ENCODE results near the gene RNU6-1. TPM values are rescaled to one million over a fixed set of nuclear protein-coding genes. Genes with fewer than 3 reads are reported as not detected.
A peak's percentile ranks its signal among the peaks of the same experiment; 100 is the strongest.

RNU6-1 gene
- total and polyA plus RNA-seq, 2 experiments from 2014 or later, result not detected

GRCh38 chr15:67828278-67828968 is 11.4 kb downstream of the RNU6-1 start:
- H2AFZ ChIP-seq, result peak overlapping the region; percentile 56
- H3K4me2 ChIP-seq, result peak overlapping the region; percentile 77

GRCh38 chr15:67827562-67828277 is 12.1 kb downstream of the RNU6-1 start:
- Histone ChIP-seq H4K20me1 (ENCODE audit: insufficient read depth, poor library complexity, severe bottlenecking) (no peaks in the 10 kb centered on the region), H3K27ac (no peak overlapping the region), H3K79me2 (no peaks in the 10 kb centered on the region), H3K4me3 (no peak overlapping the region), H3K27me3 (peaks cover 94% of the 10 kb centered on the region), H3K4me2 (peak overlapping the region; percentile 77), H3K9me2 (replicated peaks; ENCODE audit: insufficient read depth) (no peaks in the 10 kb centered on the region), H2AFZ (peak overlapping the region; percentile 56), H3K36me3 (replicated peaks; ENCODE audit: insufficient read depth, low read depth) (no peaks in the 10 kb centered on the region), H3K9me3 (ENCODE audit: low read depth) (no peaks in the 10 kb centered on the region), H3K4me1 (ENCODE audit: insufficient read depth) (peaks cover 43% of the 10 kb centered on the region)
- WGBS (ENCODE audit: low lambda C conversion rate, missing lambda C conversion rate), result 7% methylated on average over 90 of the region's 91 CpGs
- peak; percentile 89 for TF ChIP-seq EZH2 (IDR thresholded peaks at IDR 0.05; ENCODE audit: borderline replicate concordance)
- no peak for TF ChIP-seq CTCF (IDR thresholded peaks at IDR 0.05; ENCODE audit: poor library complexity)
- peak; percentile 38 for TF ChIP-seq EZH2phosphoT487 (IDR thresholded peaks at IDR 0.05; ENCODE audit: low read depth, severe bottlenecking, unreplicated experiment)
- no peak for DNase-seq (ENCODE audit: low spot score)

More at GRCh38 chr15:67828278-67828968, 11.4 kb downstream of the RNU6-1 start:
- Histone ChIP-seq H3K4me1 (ENCODE audit: insufficient read depth) (peaks cover 50% of the 10 kb centered on the region), H3K27me3 (peaks cover 95% of the 10 kb centered on the region), H3K9me2 (replicated peaks; ENCODE audit: insufficient read depth) (no peaks in the 10 kb centered on the region), H4K20me1 (ENCODE audit: insufficient read depth, poor library complexity, severe bottlenecking) (no peaks in the 10 kb centered on the region), H3K36me3 (replicated peaks; ENCODE audit: insufficient read depth, low read depth) (no peaks in the 10 kb centered on the region), H3K4me3 (no peak overlapping the region), H3K27ac (no peak overlapping the region), H3K79me2 (no peaks in the 10 kb centered on the region), H3K9me3 (ENCODE audit: low read depth) (no peaks in the 10 kb centered on the region)
- peak; percentile 73 for TF ChIP-seq EZH2 (IDR thresholded peaks at IDR 0.05; ENCODE audit: borderline replicate concordance)
- TF ChIP-seq CTCF (IDR thresholded peaks at IDR 0.05; ENCODE audit: poor library complexity), result no peak
- TF ChIP-seq EZH2phosphoT487 (IDR thresholded peaks at IDR 0.05; ENCODE audit: low read depth, severe bottlenecking, unreplicated experiment), result no peak
- DNase-seq (ENCODE audit: low spot score), result no peak
- 7% methylated on average over 39 of the region's 40 CpGs for WGBS (ENCODE audit: low lambda C conversion rate, missing lambda C conversion rate)

GRCh38 chr15:67826717-67827561 is 12.9 kb downstream of the RNU6-1 start:
- Histone ChIP-seq H3K79me2 (no peaks in the 10 kb centered on the region), H3K27me3 (peaks cover 94% of the 10 kb centered on the region), H3K27ac (no peak overlapping the region), H3K9me3 (ENCODE audit: low read depth) (no peaks in the 10 kb centered on the region), H3K4me1 (ENCODE audit: insufficient read depth) (peaks cover 39% of the 10 kb centered on the region), H3K9me2 (replicated peaks; ENCODE audit: insufficient read depth) (no peaks in the 10 kb centered on the region), H3K36me3 (replicated peaks; ENCODE audit: insufficient read depth, low read depth) (no peaks in the 10 kb centered on the region), H3K4me3 (no peak overlapping the region), H4K20me1 (ENCODE audit: insufficient read depth, poor library complexity, severe bottlenecking) (no peaks in the 10 kb centered on the region), H2AFZ (peak overlapping the region; percentile 56), H3K4me2 (peak overlapping the region; percentile 77)
- DNase-seq (ENCODE audit: low spot score), result no peak
- TF ChIP-seq EZH2phosphoT487 (IDR thresholded peaks at IDR 0.05; ENCODE audit: low read depth, severe bottlenecking, unreplicated experiment) (peak; percentile 90), CTCF (IDR thresholded peaks at IDR 0.05; ENCODE audit: poor library complexity) (no peak), EZH2 (IDR thresholded peaks at IDR 0.05; ENCODE audit: borderline replicate concordance) (no peak)
- WGBS (ENCODE audit: low lambda C conversion rate, missing lambda C conversion rate), result 6% methylated on average over 27 of the region's 88 CpGs
